ENCODE results near the gene MAP2. TPM values are rescaled to one million over a fixed set of nuclear protein-coding genes. Genes with fewer than 3 reads are reported as not detected.

MAP2 gene
- total and polyA plus RNA-seq, 12 donors = 3.5 to 15.5 (median 5.5) TPM

- no peaks in the 10 kb centered on the region for H3K27me3 ChIP-seq
- no peak for ATAC-seq
- no peaks in the 10 kb centered on the region for H3K4me1 ChIP-seq
- no peaks in the 10 kb centered on the region for H3K36me3 ChIP-seq
- TF ChIP-seq, protein P1, sequence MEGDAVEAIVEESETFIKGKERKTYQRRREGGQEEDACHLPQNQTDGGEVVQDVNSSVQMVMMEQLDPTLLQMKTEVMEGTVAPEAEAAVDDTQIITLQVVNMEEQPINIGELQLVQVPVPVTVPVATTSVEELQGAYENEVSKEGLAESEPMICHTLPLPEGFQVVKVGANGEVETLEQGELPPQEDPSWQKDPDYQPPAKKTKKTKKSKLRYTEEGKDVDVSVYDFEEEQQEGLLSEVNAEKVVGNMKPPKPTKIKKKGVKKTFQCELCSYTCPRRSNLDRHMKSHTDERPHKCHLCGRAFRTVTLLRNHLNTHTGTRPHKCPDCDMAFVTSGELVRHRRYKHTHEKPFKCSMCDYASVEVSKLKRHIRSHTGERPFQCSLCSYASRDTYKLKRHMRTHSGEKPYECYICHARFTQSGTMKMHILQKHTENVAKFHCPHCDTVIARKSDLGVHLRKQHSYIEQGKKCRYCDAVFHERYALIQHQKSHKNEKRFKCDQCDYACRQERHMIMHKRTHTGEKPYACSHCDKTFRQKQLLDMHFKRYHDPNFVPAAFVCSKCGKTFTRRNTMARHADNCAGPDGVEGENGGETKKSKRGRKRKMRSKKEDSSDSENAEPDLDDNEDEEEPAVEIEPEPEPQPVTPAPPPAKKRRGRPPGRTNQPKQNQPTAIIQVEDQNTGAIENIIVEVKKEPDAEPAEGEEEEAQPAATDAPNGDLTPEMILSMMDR (IDR thresholded peaks at IDR 0.05) = no peak
- intact Hi-C loops (cut with DNase I) = no loop called here
- H3K4me3 ChIP-seq = no peak overlapping the region
- no peak for DNase-seq
- 57 to 81% methylated on average over 1 of the region's 1 CpG for WGBS, 2 donors
- H3K9me3 ChIP-seq = no peaks in the 10 kb centered on the region
- H3K27ac ChIP-seq = no peak overlapping the region
Observed at GRCh38 chr2:209602259-209602658, 178.4 kb downstream of the MAP2 start.

GRCh38 chr2:209609531-209609930, 185.7 kb downstream of the MAP2 start:
- WGBS, 2 donors = 84 to 90% methylated on average over 2 of the region's 2 CpGs
- TF ChIP-seq, protein P1 (IDR thresholded peaks at IDR 0.05) = no peak
- intact Hi-C loops (cut with DNase I) = no loop called here

DNA sequence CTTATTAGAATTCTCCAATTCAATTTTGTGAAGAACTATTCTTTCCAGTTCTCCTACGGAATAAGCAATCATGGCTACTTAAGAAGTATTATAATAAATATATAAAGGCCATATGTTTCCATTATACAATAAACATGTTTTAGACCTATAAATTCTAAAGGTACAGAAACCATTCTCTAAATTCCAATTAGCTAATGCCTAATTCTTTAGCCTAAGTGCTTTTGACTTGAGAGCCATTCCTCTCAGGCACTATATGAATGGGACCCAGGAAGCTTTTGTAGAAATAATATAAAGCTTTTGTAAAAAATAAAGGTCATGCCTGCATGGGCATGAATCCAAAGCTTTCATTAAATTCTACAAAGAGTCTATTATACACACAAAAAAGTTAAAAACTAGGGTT, 186.8 kb downstream of the MAP2 start:
- no peaks in the 10 kb centered on the region for H3K36me3 ChIP-seq
- intact Hi-C loops (cut with DNase I) = no loop called here
- peaks cover 0 to 4% (median 0%) of the 10 kb centered on the region in 11 donors for H3K9me3 ChIP-seq
- H3K27me3 ChIP-seq = no peaks in the 10 kb centered on the region
- ATAC-seq = no peak
- DNase-seq = no peak
- no peak overlapping the region for H3K4me3 ChIP-seq
- H3K4me1 ChIP-seq = no peaks in the 10 kb centered on the region
- H3K27ac ChIP-seq = no peak overlapping the region
- TF ChIP-seq, protein P1 (IDR thresholded peaks at IDR 0.05) = no peak
- WGBS, 2 donors = 93 to 97% methylated on average over 1 of the region's 1 CpG

More at GRCh38 chr2:209609531-209609930, 185.7 kb downstream of the MAP2 start:
- Histone ChIP-seq H3K4me1 (no peaks in the 10 kb centered on the region), H3K27me3 (no peaks in the 10 kb centered on the region), H3K36me3 (no peaks in the 10 kb centered on the region), H3K9me3 (no peaks in the 10 kb centered on the region), H3K4me3 (no peak overlapping the region), H3K27ac (no peak overlapping the region)
- DNase-seq (no peak), ATAC-seq (no peak)

DNA sequence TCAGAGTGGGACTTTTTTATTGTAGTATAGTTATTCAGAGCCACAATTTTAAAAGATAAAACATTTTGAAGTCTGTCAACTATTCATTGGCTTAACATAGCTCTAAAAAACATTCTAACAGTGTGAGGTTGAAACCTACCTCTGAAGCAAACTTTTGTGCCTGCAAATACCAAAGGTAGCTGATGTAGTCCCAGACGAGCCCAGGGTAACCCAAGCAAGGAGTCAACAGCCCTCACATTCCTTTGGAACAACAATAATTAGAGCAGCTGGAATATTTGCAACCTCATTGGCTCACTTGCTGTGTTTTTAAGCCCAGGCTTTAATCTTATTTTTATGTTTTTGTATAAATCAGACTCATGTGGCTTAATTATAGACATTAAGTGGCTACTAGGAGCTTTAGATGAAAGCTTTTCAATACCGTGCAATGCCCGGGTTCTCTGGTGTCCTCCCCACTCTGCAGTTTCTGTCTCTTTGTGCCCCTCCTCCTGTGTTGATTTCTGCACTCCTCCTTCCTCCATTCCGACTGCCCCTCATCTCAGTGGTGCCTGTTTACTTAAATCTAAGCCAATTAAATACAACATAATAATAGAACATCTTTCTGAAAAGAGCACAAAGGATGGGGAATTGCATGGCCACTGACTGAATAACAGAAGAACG, 189.9 kb downstream of the MAP2 start:
- Histone ChIP-seq H3K4me3 (no peak overlapping the region), H3K36me3 (no peaks in the 10 kb centered on the region), H3K9me3 (peaks cover 0 to 11% (median 0%) of the 10 kb centered on the region in 11 donors), H3K27me3 (no peaks in the 10 kb centered on the region), H3K4me1 (no peaks in the 10 kb centered on the region), H3K27ac (no peak overlapping the region)
- TF ChIP-seq, protein P1 (IDR thresholded peaks at IDR 0.05) = no peak
- WGBS, 2 donors = 52 to 62% methylated on average over 5 of the region's 5 CpGs
- ATAC-seq = no peak
- DNase-seq = no peak
- intact Hi-C loops (cut with DNase I) = no loop called here
